Brain microvascular endothelial cell (primary cell): ENCODE data around the gene SIGLEC1.

Experiments used
- DNase-seq: peaks from one replicate; pipeline ENCODE4 v3.0.0-alpha.2; 2020
- H3K27ac ChIP-seq: fragments of 250-450 bp; sonication (Bioruptor Pico); 2 replicates; pipeline ENCODE4 v1.5.1; 2020; ENCODE audit warnings: mild to moderate bottlenecking, moderate library complexity
- H3K27me3 ChIP-seq: fragments of 250-450 bp; sonication (Bioruptor Pico); replicated peaks from 2 replicates; pipeline ENCODE4 v1.5.1; 2020; ENCODE audit warnings: mild to moderate bottlenecking
- H3K36me3 ChIP-seq: fragments of 250-450 bp; sonication (Bioruptor Pico); replicated peaks from 2 replicates; pipeline ENCODE4 v1.5.1; 2020; ENCODE audit warnings: mild to moderate bottlenecking
- H3K4me3 ChIP-seq: 2 replicates; pipeline ENCODE4 v1.5.1; 2011; ENCODE audit warnings: low read depth, mild to moderate bottlenecking, control low read depth, low read length, moderate library complexity
- in situ Hi-C: cut with HindIII; loops from 2 replicates; pipeline ENCODE4 v1.10.0; 2017; ENCODE audit warnings: low sequenced_read_pairs, low pct_ligation_motif_present
- TF ChIP-seq, protein P1 (sequence below): IDR thresholded peaks from 2 replicates; pipeline ENCODE4 v1.5.1; 2011; ENCODE audit warnings: low read depth, mild to moderate bottlenecking, moderate library complexity, low read length, control low read depth, inconsistent platforms; ENCODE audit errors: missing control alignments

Gene SIGLEC1

GRCh38 chr20:3710011-3710466 lies 2.4 kb downstream of the SIGLEC1 start:
- in situ Hi-C loops: no loop called here
- Histone ChIP-seq H3K4me3 (no peak overlapping the region), H3K27me3 (no peaks in the 10 kb centered on the region), H3K27ac (no peak overlapping the region), H3K36me3 (no peaks in the 10 kb centered on the region)
- TF ChIP-seq, protein P1, sequence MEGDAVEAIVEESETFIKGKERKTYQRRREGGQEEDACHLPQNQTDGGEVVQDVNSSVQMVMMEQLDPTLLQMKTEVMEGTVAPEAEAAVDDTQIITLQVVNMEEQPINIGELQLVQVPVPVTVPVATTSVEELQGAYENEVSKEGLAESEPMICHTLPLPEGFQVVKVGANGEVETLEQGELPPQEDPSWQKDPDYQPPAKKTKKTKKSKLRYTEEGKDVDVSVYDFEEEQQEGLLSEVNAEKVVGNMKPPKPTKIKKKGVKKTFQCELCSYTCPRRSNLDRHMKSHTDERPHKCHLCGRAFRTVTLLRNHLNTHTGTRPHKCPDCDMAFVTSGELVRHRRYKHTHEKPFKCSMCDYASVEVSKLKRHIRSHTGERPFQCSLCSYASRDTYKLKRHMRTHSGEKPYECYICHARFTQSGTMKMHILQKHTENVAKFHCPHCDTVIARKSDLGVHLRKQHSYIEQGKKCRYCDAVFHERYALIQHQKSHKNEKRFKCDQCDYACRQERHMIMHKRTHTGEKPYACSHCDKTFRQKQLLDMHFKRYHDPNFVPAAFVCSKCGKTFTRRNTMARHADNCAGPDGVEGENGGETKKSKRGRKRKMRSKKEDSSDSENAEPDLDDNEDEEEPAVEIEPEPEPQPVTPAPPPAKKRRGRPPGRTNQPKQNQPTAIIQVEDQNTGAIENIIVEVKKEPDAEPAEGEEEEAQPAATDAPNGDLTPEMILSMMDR: peak; percentile 23
- DNase-seq: no peak

DNA sequence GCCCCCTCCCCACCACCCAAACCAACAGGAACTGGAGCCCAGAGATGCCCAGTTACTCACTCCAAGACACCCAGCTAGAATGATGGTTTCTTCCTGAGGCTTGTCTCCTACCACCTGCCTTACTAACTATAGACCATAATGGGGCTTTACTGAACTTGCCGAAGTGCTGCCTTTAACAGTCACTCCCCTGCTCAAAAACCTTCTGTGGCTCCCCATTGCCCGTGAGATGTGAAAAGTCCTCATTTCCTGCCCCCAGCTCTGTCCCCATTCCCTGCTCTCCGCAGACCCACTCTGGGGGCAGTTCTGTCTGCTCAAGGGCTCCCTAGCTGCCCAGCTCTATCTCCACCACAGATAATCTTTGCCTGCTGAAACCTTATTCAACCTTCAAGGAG lies 4.9 kb downstream of the SIGLEC1 start:
- Histone ChIP-seq H3K27ac (no peak overlapping the region), H3K36me3 (no peaks in the 10 kb centered on the region), H3K4me3 (no peak overlapping the region), H3K27me3 (no peaks in the 10 kb centered on the region)
- in situ Hi-C loops: no loop called here
- TF ChIP-seq, protein P1: no peak
- no peak for DNase-seq

GRCh38 chr20:3706774-3707507 lies 5.5 kb downstream of the SIGLEC1 start:
- no peak overlapping the region for H3K4me3 ChIP-seq
- H3K27me3 ChIP-seq: no peaks in the 10 kb centered on the region
- H3K27ac ChIP-seq: no peak overlapping the region
- no peaks in the 10 kb centered on the region for H3K36me3 ChIP-seq
- TF ChIP-seq, protein P1: no peak
- in situ Hi-C loops: no loop called here
- DNase-seq: peak; percentile 10

- no peak for DNase-seq
- Histone ChIP-seq H3K27ac (no peak overlapping the region), H3K27me3 (no peaks in the 10 kb centered on the region), H3K36me3 (no peaks in the 10 kb centered on the region), H3K4me3 (no peak overlapping the region)
- TF ChIP-seq, protein P1: no peak
- in situ Hi-C loops: no loop called here
These were observed 6.2 kb downstream of the SIGLEC1 start for GRCh38 chr20:3705970-3706739.

DNA sequence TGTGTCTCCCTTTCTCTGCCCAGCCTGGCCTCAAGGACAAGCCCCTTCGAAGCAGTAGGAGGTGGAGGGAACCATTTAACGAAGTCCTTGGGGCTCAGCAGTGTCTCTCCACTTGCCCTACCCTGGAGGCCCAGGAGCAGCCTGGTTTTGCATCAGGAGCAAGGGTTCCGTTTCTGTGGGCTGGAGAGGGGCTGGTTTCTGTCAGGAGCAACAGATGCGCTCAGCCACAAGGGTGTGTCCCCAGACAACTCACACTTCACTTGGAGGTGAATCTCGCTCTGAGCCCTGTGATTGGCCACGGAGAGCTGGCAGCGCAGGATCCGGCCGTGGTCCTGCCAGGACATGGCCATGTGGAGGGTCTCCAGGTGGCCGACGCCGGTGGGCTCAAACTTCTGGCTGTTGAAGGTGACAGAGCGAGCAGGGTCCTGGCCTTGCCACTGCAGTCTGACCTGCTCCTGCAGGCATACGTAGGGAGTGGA lies 6.9 kb downstream of the SIGLEC1 start:
- H3K4me3 ChIP-seq: no peak overlapping the region
- H3K36me3 ChIP-seq: no peaks in the 10 kb centered on the region
- H3K27me3 ChIP-seq: no peaks in the 10 kb centered on the region
- in situ Hi-C loops: no loop called here
- no peak overlapping the region for H3K27ac ChIP-seq
- no peak for DNase-seq
- TF ChIP-seq, protein P1: no peak
